Endothelial cell (in vitro differentiated cells): ENCODE data around the gene NOCT. TPM values are rescaled to one million over a fixed set of nuclear protein-coding genes. Genes with fewer than 3 reads are reported as not detected.
"Not testable (repeated sequence)": the region's sequence is repeated elsewhere in the genome, so short reads cannot be mapped to it uniquely, and the experiment has no call there.

Experiments used
- DNase-seq: peaks from one replicate; pipeline ENCODE4 v3.0.0; 2021; ENCODE audit warnings: low spot score
- H3K27ac Mint-ChIP-seq: one replicate; pipeline ENCODE4 v1.8.0; 2021; ENCODE audit warnings: mixed read lengths, inconsistent platforms; ENCODE audit not compliant: unreplicated experiment
- H3K27me3 Mint-ChIP-seq: one replicate; pipeline ENCODE4 v1.8.0; 2021; ENCODE audit warnings: mild to moderate bottlenecking, moderate library complexity, mixed read lengths, inconsistent platforms; ENCODE audit not compliant: unreplicated experiment
- H3K36me3 Mint-ChIP-seq: one replicate; pipeline ENCODE4 v1.8.0; 2021; ENCODE audit warnings: mild to moderate bottlenecking, low read depth, mixed read lengths, inconsistent platforms; ENCODE audit not compliant: unreplicated experiment
- H3K4me1 Mint-ChIP-seq: one replicate; pipeline ENCODE4 v1.8.0; 2021; ENCODE audit warnings: mild to moderate bottlenecking, mixed read lengths, inconsistent platforms; ENCODE audit not compliant: unreplicated experiment
- H3K4me3 Mint-ChIP-seq: one replicate; pipeline ENCODE4 v1.8.0; 2021; ENCODE audit warnings: mild to moderate bottlenecking, mixed read lengths, inconsistent platforms; ENCODE audit not compliant: unreplicated experiment
- H3K9me3 Mint-ChIP-seq: one replicate; pipeline ENCODE4 v1.8.0; 2021; ENCODE audit warnings: mixed read lengths, inconsistent platforms; ENCODE audit not compliant: unreplicated experiment
- total RNA-seq: library from RNA; stranded (reverse); fragmentation: NEBNext Ultra II Directional; extraction: Animal tissue kit (Norgen Biotek cat#: 25700); gene quantifications from one replicate; pipeline ENCODE4 v1.2.1, GENCODE V29; 2021; ENCODE audit not compliant: unreplicated experiment
- TF ChIP-seq, protein P1 (sequence below): fragments of 200-600 bp; sonication (generic); IDR thresholded peaks from one replicate; pipeline ENCODE4 v1.5.0; 2021; ENCODE audit warnings: antibody characterized with exemption; ENCODE audit not compliant: unreplicated experiment

The NOCT gene
- total RNA-seq, 1 donor from 2014 or later = 9.3 TPM

DNA sequence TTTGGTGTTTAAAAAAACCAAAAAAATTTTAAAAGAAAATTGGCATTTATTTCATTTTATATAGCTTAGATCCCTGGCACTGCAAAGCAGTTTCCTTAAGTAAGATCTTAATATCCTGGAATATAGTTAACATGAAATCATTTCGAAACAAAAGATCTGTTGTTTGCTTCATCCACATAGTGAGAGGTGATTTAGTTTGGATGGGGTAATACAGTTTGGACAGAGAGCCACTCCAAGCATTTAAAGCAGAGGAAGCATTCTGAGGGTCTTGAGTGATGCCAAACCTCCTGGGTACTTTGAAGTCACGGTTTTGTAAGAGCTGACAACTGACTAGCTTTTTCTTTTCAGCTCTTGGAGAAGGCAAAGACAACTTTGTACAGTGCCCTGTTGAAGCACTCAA lies 28.7 kb downstream of the NOCT start:
- H3K9me3 Mint-ChIP-seq = no peaks in the 10 kb centered on the region
- H3K4me3 Mint-ChIP-seq = peak overlapping the region; percentile 23
- H3K27ac Mint-ChIP-seq = peak overlapping the region; percentile 63
- H3K36me3 Mint-ChIP-seq = peaks cover 20% of the 10 kb centered on the region
- peaks cover 5% of the 10 kb centered on the region for H3K27me3 Mint-ChIP-seq
- no peak for DNase-seq
- peaks cover 31% of the 10 kb centered on the region for H3K4me1 Mint-ChIP-seq
- TF ChIP-seq, protein P1, sequence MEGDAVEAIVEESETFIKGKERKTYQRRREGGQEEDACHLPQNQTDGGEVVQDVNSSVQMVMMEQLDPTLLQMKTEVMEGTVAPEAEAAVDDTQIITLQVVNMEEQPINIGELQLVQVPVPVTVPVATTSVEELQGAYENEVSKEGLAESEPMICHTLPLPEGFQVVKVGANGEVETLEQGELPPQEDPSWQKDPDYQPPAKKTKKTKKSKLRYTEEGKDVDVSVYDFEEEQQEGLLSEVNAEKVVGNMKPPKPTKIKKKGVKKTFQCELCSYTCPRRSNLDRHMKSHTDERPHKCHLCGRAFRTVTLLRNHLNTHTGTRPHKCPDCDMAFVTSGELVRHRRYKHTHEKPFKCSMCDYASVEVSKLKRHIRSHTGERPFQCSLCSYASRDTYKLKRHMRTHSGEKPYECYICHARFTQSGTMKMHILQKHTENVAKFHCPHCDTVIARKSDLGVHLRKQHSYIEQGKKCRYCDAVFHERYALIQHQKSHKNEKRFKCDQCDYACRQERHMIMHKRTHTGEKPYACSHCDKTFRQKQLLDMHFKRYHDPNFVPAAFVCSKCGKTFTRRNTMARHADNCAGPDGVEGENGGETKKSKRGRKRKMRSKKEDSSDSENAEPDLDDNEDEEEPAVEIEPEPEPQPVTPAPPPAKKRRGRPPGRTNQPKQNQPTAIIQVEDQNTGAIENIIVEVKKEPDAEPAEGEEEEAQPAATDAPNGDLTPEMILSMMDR = no peak

DNA sequence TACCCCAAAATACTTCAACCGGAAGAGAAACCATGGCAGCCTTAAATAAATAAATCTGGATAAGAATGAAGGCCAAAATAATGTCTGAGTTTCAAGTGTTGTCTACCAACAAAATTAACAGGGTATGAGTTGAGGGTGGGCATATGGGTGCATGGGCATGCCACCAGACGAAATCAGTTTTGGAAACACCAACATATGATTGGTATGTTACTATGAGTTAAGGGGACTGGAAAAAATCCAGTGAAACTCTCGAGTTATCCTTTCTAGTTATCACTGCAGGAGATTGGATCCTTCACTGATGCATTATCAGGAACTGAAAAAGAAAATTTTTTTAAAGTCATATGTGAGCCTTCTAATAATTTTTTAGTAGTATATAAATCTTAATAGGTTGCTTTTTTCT lies 32.4 kb downstream of the NOCT start:
- Mint-ChIP-seq H3K9me3 (no peaks in the 10 kb centered on the region), H3K4me3 (no peak overlapping the region), H3K27me3 (peaks cover 3% of the 10 kb centered on the region)

DNA sequence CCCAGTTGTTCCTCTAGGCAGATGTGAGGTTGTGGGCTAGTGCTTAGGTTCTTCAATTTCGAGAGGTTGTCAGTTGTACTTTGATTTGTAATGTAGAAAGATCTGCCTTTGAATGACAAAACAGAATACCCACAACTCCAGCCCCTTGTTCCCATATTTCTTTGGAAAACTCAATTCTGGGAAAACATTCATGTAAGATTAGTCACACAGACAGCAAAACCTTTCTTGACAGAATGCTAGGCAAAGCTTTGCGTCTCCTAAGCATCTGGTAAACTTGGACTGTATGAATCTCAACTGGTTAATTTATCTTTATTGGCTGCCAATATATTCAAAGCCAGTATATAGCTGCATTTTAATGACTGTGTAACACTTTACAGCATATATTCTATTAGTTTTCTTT lies 34.9 kb downstream of the NOCT start:
- H3K9me3 Mint-ChIP-seq = no peaks in the 10 kb centered on the region
- H3K36me3 Mint-ChIP-seq = peaks cover 20% of the 10 kb centered on the region
- DNase-seq = no peak
- H3K4me1 Mint-ChIP-seq = no peaks in the 10 kb centered on the region
- peak overlapping the region; percentile 26 for H3K27ac Mint-ChIP-seq
- H3K4me3 Mint-ChIP-seq = no peak overlapping the region
- H3K27me3 Mint-ChIP-seq = no peaks in the 10 kb centered on the region
- TF ChIP-seq, protein P1 = no peak

More for the DNA sequence above, 32.4 kb downstream of the NOCT start:
- peaks cover 20% of the 10 kb centered on the region for H3K36me3 Mint-ChIP-seq
- H3K4me1 Mint-ChIP-seq = peaks cover 14% of the 10 kb centered on the region
- DNase-seq = no peak
- TF ChIP-seq, protein P1 = no peak
- H3K27ac Mint-ChIP-seq = no peak overlapping the region

DNA sequence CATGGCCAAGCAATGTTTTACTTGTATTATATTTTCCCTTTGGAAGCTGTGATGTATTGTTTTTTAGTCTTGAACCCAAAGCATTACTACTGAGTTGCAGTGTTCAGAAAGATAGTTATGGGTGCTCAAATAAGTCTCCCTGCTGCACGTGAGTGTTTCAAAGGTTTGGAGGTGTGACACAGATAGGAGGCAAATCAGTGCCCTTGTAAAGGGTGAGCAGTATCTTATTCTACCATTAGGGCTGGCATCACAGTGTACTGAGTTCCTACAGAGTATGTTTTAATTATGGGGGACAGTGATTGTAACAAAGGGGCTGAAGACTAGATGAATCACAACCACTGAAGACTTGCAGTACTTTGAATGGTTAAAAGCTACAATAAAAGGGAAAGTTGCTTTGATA lies 38.3 kb downstream of the NOCT start:
- H3K4me3 Mint-ChIP-seq = no peak overlapping the region
- H3K4me1 Mint-ChIP-seq = peaks cover 6% of the 10 kb centered on the region
- no peaks in the 10 kb centered on the region for H3K27me3 Mint-ChIP-seq
- H3K36me3 Mint-ChIP-seq = peaks cover 17% of the 10 kb centered on the region
- H3K9me3 Mint-ChIP-seq = no peaks in the 10 kb centered on the region
- no peak for DNase-seq
- no peak overlapping the region for H3K27ac Mint-ChIP-seq
- TF ChIP-seq, protein P1 = no peak

DNA sequence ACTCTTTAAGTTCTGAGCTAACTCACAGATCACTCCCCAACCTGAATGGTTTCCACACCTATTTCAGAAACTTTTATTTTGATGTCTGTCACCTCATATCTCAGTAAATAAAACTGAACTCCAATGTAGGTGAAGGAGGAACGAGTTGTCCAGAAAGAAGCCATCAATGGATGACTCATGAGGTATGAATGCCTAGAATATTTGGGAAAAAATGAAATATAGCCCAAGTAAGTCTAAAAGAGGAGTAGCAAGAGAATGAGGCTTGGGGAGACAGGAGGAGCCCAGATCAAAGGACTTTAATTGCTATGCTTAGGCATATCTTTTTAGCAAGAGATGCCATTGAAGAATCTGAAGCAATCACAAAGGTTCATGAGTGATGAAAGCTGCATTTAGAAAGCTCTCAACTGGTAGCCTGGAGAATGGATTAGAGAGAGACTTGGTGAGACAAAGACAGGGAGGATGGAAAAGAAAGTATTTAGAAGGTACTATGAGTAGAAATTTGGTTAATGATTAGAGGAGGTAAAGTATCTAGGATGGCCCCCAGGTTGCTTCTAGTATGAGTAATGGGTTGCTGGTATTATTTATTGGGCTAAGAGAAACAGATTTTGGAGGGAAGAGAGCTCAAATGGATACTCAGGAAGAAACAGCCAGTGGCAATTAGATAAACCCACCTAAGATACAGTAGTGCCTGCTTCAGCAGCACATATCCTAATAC lies 39.4 kb downstream of the NOCT start:
- no peak for DNase-seq
- H3K27ac Mint-ChIP-seq = peak overlapping the region; percentile 1
- peaks cover 15% of the 10 kb centered on the region for H3K36me3 Mint-ChIP-seq
- H3K4me1 Mint-ChIP-seq = peaks cover 6% of the 10 kb centered on the region
- TF ChIP-seq, protein P1 = no peak
- H3K4me3 Mint-ChIP-seq = no peak overlapping the region
- no peaks in the 10 kb centered on the region for H3K9me3 Mint-ChIP-seq
- H3K27me3 Mint-ChIP-seq = no peaks in the 10 kb centered on the region

DNA sequence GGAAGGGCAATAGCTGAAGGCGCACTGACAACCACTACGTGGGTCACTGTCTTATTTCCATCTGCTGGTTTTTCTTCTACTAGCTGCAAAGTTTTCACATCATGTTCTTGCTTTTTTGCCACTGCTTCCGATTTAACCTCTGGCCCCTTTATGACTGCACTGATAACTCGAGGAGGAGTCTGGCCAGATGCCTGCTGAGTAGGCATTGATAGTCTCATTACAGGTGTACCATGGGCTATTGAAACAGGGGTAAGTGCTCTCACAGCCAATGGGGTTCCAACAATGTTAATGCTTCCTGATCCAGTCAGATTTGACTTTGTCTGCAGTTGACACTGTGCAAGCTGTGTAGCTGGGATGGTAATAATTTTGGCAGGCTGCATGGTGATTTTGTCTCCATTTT lies 43.4 kb downstream of the NOCT start:
- not testable (repeated sequence) for H3K4me3 Mint-ChIP-seq, H3K27me3 Mint-ChIP-seq, H3K9me3 Mint-ChIP-seq, H3K4me1 Mint-ChIP-seq, DNase-seq, H3K27ac Mint-ChIP-seq
- H3K36me3 Mint-ChIP-seq = peaks cover 19% of the 10 kb centered on the region
